SW 1271 (cell line): ENCODE results near the gene SMAP1.

ENCODE experiments used
- DNase-seq, 2 experiments: peaks; one replicate each; lab custom pipeline; 2025; lab: John Stamatoyannopoulos, UW

SMAP1 gene

GRCh38 chr6:70684794-70685493 lies 17.3 kb downstream of the SMAP1 start:
- no peak for DNase-seq

- DNase-seq = no peak
Observed at GRCh38 chr6:70685494-70686180, 18.0 kb downstream of the SMAP1 start.

DNA sequence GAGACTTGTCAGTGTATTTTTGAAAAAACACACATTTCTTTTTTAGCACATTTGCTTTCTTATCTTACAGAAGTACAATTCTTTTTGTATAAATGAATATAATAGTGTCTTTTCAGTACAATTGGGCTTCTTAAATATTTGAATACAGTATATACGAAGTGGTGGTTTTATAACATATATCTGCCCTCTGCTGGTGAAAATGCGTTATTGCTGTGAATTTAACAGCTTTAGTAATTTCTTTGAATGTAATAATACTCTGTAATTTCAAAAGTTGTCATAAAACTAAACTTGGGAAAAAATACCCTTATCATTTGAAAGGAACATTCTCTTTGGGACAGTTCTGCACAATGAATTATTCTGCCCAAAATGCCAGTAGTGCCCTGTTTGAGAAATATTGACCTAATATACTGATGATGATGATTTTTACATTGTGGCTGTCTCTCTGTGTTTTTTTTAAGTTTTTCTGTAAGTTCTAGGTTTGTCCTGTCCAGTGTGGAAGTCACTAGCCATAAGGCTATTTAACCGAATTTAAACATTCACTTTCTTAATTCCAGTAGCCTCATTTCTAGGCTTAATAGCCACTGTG lies 19.0 kb downstream of the SMAP1 start:
- peak in 1 of 2 experiments; percentile 48 for DNase-seq

DNA sequence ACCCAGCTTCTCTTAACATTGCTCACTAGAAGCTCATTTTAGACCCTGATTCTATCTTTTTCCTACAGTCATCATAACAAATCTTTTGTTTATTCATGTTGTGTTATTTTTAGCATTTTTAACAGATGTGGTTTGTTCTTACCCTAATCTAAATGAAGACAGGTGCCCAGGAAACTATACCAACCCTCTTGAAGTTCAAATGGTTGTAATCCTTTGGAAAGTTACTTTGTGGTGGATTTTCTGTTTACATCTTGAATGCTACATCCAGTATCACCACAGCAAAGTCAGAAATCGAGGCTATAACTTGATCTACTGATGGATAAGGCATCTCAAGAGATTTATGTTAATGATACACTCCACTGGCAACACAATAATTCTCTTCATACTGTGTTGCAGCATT lies 26.2 kb downstream of the SMAP1 start:
- DNase-seq = no peak

DNA sequence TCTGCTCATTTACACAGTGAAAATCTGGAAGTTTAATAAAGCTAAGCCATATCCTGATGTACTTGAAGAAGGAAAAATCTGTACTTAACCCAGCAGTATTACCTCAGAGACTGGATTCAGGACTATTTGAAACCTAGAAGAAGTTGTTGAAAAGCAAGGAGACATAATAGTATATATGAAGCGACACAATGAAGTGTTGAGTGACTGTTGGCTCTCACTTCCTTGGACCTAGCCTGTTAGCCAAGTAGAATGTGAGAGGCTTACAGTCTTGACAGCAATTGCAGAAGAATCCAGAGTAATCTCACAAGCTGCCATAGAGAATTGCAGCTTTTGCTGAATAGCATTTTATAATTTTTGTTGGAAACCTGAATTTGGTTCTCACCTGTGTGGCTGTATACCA lies 26.7 kb downstream of the SMAP1 start:
- DNase-seq = no peak

DNA sequence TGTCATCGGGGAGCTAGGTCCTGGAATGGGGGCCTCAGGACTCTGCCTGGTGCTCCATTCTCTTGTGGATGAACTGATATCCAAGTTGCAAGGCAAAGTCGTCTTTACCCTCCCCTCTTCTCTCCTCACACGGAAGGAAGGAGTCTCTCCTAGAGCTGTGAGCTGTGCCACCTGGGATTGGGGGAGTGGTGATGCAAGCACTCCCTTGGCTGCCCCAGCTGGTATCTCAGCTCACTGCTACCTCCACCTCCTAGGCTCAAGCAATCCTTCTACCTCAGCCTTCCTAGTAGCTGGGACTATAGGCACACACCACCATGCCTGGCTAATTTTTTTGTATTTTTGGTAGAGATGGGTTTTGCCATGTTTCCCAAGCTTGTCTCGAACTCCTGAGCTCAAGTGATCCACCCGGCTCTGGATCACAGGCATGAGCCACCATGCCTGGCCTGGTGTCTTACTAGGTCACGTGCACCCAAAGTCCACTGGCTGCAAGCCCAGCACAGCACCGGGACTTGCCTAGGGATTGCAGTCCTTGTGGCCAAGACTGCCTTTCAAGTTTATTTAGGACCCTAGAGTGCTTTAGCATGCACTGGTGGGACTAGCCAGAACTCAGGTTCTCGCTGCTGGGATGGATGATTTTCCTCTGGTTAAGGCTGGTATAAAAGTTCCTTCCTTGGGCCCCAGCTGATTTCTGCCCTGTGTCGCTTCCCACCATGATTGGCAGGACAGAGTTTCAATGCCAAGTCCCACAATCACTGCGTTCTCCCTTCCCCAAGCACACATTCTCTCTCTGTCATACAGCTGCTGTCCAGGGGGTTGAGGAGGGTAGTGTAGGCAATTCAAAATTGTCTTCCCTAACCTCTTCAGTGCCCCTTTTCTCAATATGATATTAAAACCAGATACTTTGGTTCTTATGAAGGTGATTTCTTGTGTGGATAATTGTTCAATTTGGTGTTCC lies 33.5 kb downstream of the SMAP1 start:
- DNase-seq = no peak

DNA sequence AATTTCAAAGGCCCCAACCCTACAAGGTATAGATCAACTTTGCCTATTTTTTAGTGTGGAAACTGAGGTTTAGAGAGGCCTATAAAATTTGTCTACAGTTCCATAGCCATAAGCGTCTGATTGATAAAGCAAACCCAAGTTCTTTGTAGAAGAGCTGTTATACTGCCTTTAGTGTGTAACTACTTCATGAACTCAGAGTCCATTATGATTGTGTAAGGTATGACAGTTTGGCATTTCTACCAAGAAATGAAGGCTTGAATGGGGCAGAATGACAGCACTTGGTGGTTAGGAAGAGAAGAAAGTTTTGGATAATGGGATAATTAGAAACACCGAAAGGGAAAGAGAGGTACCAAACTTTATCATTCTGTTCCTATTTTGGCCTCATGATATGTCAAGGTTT lies 38.1 kb downstream of the SMAP1 start:
- no peak for DNase-seq

GRCh38 chr6:70706491-70707123 lies 38.9 kb downstream of the SMAP1 start:
- peak in 1 of 2 experiments; percentile 50 for DNase-seq

GRCh38 chr6:70707893-70708292 lies 40.2 kb downstream of the SMAP1 start:
- no peak for DNase-seq

- no peak for DNase-seq
Observed at GRCh38 chr6:70708448-70708847, 40.8 kb downstream of the SMAP1 start.

GRCh38 chr6:70709826-70710225 lies 42.1 kb downstream of the SMAP1 start:
- DNase-seq = peak in 1 of 2 experiments; percentile 21

DNA sequence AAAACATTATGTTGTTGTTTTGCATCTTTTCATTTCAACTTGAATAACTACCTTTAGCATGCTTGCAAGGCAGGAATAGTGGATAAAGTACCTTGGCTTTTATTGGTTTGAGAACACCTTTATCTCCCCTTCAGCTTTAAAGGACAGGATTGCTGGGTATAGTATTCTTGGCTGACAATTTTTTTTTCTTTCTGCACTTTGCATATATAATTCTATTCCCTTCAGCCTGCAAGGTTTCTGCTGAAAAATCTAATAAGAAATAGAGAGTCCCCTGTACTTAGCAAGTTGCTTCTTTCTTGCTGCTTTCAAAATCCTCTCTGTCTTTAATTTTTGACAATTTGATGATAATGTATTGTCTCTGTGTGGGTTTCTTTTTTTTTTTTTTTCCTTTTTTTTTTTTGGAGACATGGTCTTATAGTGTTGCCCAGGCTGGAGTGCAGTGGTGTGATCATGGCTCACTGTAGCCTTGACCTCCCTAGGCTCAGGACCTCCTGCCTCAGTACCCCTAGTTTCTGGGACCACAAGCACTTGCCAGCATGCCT lies 47.1 kb downstream of the SMAP1 start:
- DNase-seq = no peak

- no peak for DNase-seq
Observed at GRCh38 chr6:70717038-70717801, 49.5 kb downstream of the SMAP1 start.

DNA sequence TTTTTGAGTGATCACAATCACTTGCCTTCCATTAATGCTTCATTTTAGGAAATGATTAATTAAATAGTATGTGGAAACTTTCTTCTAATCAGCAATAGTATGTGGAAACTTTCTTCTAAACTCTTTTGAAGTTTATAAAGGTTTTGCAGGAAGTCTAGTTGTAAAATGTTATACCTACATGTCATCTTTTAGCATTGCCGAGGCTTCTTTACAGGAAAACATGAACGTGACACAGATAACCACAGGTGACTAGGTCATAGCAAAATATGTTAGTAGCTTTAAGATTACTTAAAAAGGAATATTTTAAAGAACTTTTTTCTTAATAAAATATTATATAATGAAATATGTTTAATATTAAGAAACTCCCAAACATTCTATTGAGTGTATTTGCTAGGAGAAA lies 56.8 kb downstream of the SMAP1 start:
- no peak for DNase-seq

GRCh38 chr6:70725817-70726415 lies 58.2 kb downstream of the SMAP1 start:
- no peak for DNase-seq

- no peak for DNase-seq
Observed at GRCh38 chr6:70734381-70734780, 66.7 kb downstream of the SMAP1 start.

- DNase-seq = no peak
Observed at GRCh38 chr6:70734979-70735378, 67.3 kb downstream of the SMAP1 start.

DNA sequence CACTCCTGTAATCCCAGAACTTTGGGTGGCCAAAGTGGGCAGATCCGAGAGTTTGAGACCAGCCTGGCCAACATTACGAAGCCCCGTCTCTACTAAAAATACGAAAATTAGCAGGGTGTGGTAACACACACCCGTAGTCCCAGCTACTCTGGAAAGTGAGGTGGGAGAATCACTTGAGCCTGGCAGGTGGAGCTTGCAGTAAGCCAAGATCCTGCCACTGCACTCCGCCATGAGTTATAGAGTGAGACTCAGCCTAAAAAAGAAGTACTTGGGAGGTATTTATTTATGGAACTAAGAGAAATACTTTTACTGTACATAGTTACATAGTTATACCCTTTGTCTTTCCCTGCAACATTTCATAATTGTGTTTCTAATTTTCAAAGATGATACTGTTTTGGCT lies 67.8 kb downstream of the SMAP1 start:
- DNase-seq = no peak

DNA sequence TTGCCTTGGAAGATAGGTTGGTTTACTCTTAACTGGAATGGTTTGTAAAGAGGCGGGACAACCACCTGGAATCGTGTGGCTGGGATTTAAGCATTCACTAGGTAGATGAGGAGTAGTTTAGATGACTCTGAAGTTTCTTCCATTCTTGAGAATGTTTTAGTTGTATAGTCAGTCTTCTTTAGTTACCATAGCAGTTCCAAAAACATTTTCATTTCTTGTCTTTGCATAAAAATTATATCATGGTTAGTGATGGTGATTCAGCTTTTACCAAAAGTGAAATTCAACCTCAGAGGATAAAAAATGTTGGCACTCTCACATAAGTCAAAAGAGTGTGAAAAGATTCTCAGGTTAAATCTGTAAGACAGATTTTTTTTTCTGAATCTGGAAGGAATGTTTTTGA lies 70.3 kb downstream of the SMAP1 start:
- DNase-seq = no peak

GRCh38 chr6:70739534-70739933 lies 71.9 kb downstream of the SMAP1 start:
- DNase-seq = no peak
